ENCODE results near the gene PRKCA. TPM values are rescaled to one million over a fixed set of nuclear protein-coding genes. Genes with fewer than 3 reads are reported as not detected.
A peak's percentile ranks its signal among the peaks of the same experiment; 100 is the strongest.

The PRKCA gene
- total and polyA plus RNA-seq, 10 of the 15 experiments (the other 5 are each of a cell fraction or from before 2014, with no cell fraction given) = 0.11 to 14.6 (median 0.72) TPM

GRCh38 chr17:66655861-66656260, 353.4 kb downstream of the PRKCA start (continued):
- no peak for TF ChIP-seq PBX3 (IDR thresholded peaks at IDR 0.05; ENCODE audit: insufficient replicate concordance, low read depth, low read length)
- no peak for TF ChIP-seq POLR2AphosphoS2 (IDR thresholded peaks at IDR 0.05; ENCODE audit: low read depth, low read length)

GRCh38 chr17:66661411-66662256, 359.2 kb downstream of the PRKCA start:
- no peak overlapping the region for H3K4me2 ChIP-seq (ENCODE audit: control insufficient read depth, insufficient read depth)
- 0 out of 4 replicates have a peak, but pooled peaks cover 0 to 2% of the 10 kb centered on the region in 2 experiments for H3K27me3 ChIP-seq (replicated peaks in 1 of 2; ENCODE audit: control insufficient read depth in 2 of 2, insufficient read depth in 2 of 2, low read length in 1 of 2)
- CTCF ChIA-PET = interaction anchor here (1.0 to 2.0 kb wide), 2 partner anchors 11 to 44 kb away, joined by 4 to 5 read pairs; no protein-coding TSS in a partner anchor
- no peak overlapping the region for H3K27ac ChIP-seq (ENCODE audit: control insufficient read depth, insufficient read depth)
- POLR2A ChIA-PET = interaction anchor here (0.5 kb wide), 1 partner anchor 243 kb away, joined by 3 read pairs; no protein-coding TSS in a partner anchor
- intact Hi-C loops (cut with micrococcal nuclease; ENCODE audit: unreplicated experiment) (no loop called here), in situ Hi-C loops (cut with MboI) (no loop called here)
- no peaks in the 10 kb centered on the region for H3K79me2 ChIP-seq (ENCODE audit: control insufficient read depth, insufficient read depth, low read length)
- H3K9ac ChIP-seq (ENCODE audit: control insufficient read depth, insufficient read depth, low read length) = no peak overlapping the region
- no peaks in the 10 kb centered on the region; a peak in 1 of 4 replicates for H3K36me3 ChIP-seq (ENCODE audit: control insufficient read depth in 2 of 2, insufficient read depth in 2 of 2, low read length in 1 of 2)
- no peaks in the 10 kb centered on the region; the same call in 2 of the 3 replicates for H3K9me3 ChIP-seq (replicated peaks; ENCODE audit: control insufficient read depth, insufficient read depth, low read length)
- H3K4me3 ChIP-seq = no peak overlapping the region
- RAD21 ChIA-PET (ENCODE audit: unreplicated experiment) = interaction anchor here (0.9 to 1.3 kb wide), 2 partner anchors 51 to 52 kb away, joined by 3 read pairs; no protein-coding TSS in a partner anchor
- no TSS peak for BruUV-seq (replicated peaks)
- SMC1A ChIA-PET (ENCODE audit: uncharacterized antibody, unreplicated experiment) = interaction anchor here (0.8 to 1.6 kb wide), 4 partner anchors 27 to 95 kb away, joined by 3 read pairs; no protein-coding TSS in a partner anchor
- H4K20me1 ChIP-seq (ENCODE audit: control insufficient read depth, insufficient read depth) = no peaks in the 10 kb centered on the region
- ATAC-seq = peak; percentile 80
- no peak for DNase-seq (ENCODE audit: low read depth, low spot score)
- no peak for FAIRE-seq
- 21% methylated on average over 13 of the region's 13 CpGs for WGBS (ENCODE audit: insufficient coverage, insufficient replicate concordance, low lambda C conversion rate, missing lambda C conversion rate)
- H3K4me1 ChIP-seq (ENCODE audit: control insufficient read depth, insufficient read depth, low read length) = no peaks in the 10 kb centered on the region
- no peak overlapping the region for H2AFZ ChIP-seq (ENCODE audit: control insufficient read depth, low read depth, low read length)
- TF ChIP-seq IKZF2 (IDR thresholded peaks at IDR 0.05) = peak in 1 of 2 experiments; percentile 58; a peak in 2 of 4 replicates
- TF ChIP-seq ATF3 (IDR thresholded peaks at IDR 0.05; ENCODE audit: borderline replicate concordance, extremely low read depth, low read depth, low read length) = no peak
- peak; percentile 54; the same call in 1 of the 2 replicates for TF ChIP-seq DPF2 (IDR thresholded peaks at IDR 0.05)
- TF ChIP-seq SIX5 (IDR thresholded peaks at IDR 0.05; ENCODE audit: low read depth, low read length, severe bottlenecking) = no peak
- peak in 1 of 2 experiments; percentile 28; a peak in 1 of 4 replicates for TF ChIP-seq BHLHE40 (IDR thresholded peaks at IDR 0.05; ENCODE audit: borderline replicate concordance in 1 of 2, low read depth in 2 of 2, low read length in 1 of 2)
- no peak for TF ChIP-seq IRF3 (IDR thresholded peaks at IDR 0.05)
- 0 out of 4 replicates have a peak, but pooled peaks of 1 of the 2 experiments have one; percentile 11 for TF ChIP-seq EP300 (IDR thresholded peaks at IDR 0.05; ENCODE audit: borderline replicate concordance in 1 of 2, control insufficient read depth in 1 of 2, low read depth in 2 of 2, low read length in 2 of 2)
- TF ChIP-seq STAT3 (IDR thresholded peaks at IDR 0.05; ENCODE audit: low read depth, low read length) = no peak
- TF ChIP-seq RAD21 (IDR thresholded peaks at IDR 0.05; ENCODE audit: insufficient read depth, low read depth, low read length) = no peak
- TF ChIP-seq ZBTB33 (IDR thresholded peaks at IDR 0.05) = no peak
- peak; percentile 78 for TF ChIP-seq PKNOX1 (IDR thresholded peaks at IDR 0.05)

Measured in GM12878 (cell line).